Effector memory CD4-positive, alpha-beta T cell (primary cell): ENCODE data around the gene CDC42BPA.

Experiments
- DNase-seq, 3 donors: peaks; one replicate each; pipeline ENCODE4 v3.0.0-alpha.2; 2020
- H3K27ac ChIP-seq: 2 replicates; pipeline ENCODE4 v1.7.0; 2013; ENCODE audit warnings: mild to moderate bottlenecking, low read length, moderate library complexity; ENCODE audit not compliant: insufficient read depth, poor library complexity, severe bottlenecking
- H3K27me3 ChIP-seq: replicated peaks from 2 replicates; pipeline ENCODE4 v1.7.0; 2013; ENCODE audit warnings: mild to moderate bottlenecking, low read length; ENCODE audit not compliant: insufficient read depth, control insufficient read depth, poor library complexity, severe bottlenecking
- H3K36me3 ChIP-seq: 2 replicates; pipeline ENCODE4 v1.7.0; 2013; ENCODE audit warnings: mild to moderate bottlenecking, low read length, moderate library complexity; ENCODE audit not compliant: control insufficient read depth, insufficient read depth
- H3K4me1 ChIP-seq: 2 replicates; pipeline ENCODE4 v1.7.0; 2013; ENCODE audit warnings: low read length, mild to moderate bottlenecking; ENCODE audit not compliant: control insufficient read depth, insufficient read depth, poor library complexity, severe bottlenecking
- H3K4me3 ChIP-seq: 2 replicates; pipeline ENCODE4 v1.7.0; 2013; ENCODE audit warnings: low read length, low read depth, mild to moderate bottlenecking; ENCODE audit not compliant: insufficient read depth, poor library complexity, severe bottlenecking
- H3K9me3 ChIP-seq: 2 replicates; pipeline ENCODE4 v1.7.0; 2013; ENCODE audit warnings: mild to moderate bottlenecking, low read length, moderate library complexity; ENCODE audit not compliant: control insufficient read depth

The CDC42BPA gene

GRCh38 chr1:226974544-226975258 is 343.6 kb downstream of the CDC42BPA start:
- H3K36me3 ChIP-seq = peaks cover 18% of the 10 kb centered on the region
- no peak for DNase-seq
- no peaks in the 10 kb centered on the region for H3K27me3 ChIP-seq
- H3K9me3 ChIP-seq = no peaks in the 10 kb centered on the region
- H3K27ac ChIP-seq = no peak overlapping the region
- H3K4me1 ChIP-seq = no peaks in the 10 kb centered on the region
- no peak overlapping the region for H3K4me3 ChIP-seq

GRCh38 chr1:226973898-226974543 is 344.3 kb downstream of the CDC42BPA start:
- H3K36me3 ChIP-seq = peaks cover 18% of the 10 kb centered on the region
- no peak overlapping the region for H3K27ac ChIP-seq
- no peak for DNase-seq
- H3K4me1 ChIP-seq = no peaks in the 10 kb centered on the region
- H3K9me3 ChIP-seq = no peaks in the 10 kb centered on the region
- H3K27me3 ChIP-seq = no peaks in the 10 kb centered on the region
- H3K4me3 ChIP-seq = no peak overlapping the region

- no peaks in the 10 kb centered on the region for H3K27me3 ChIP-seq
- no peak overlapping the region for H3K27ac ChIP-seq
- no peak for DNase-seq
- no peaks in the 10 kb centered on the region for H3K4me1 ChIP-seq
- H3K4me3 ChIP-seq = no peak overlapping the region
- peaks cover 17% of the 10 kb centered on the region for H3K36me3 ChIP-seq
- no peaks in the 10 kb centered on the region for H3K9me3 ChIP-seq
Observed at GRCh38 chr1:226973371-226973897, 344.9 kb downstream of the CDC42BPA start.

- DNase-seq = no peak
- peaks cover 12% of the 10 kb centered on the region for H3K36me3 ChIP-seq
- no peaks in the 10 kb centered on the region for H3K27me3 ChIP-seq
- H3K27ac ChIP-seq = no peak overlapping the region
- no peaks in the 10 kb centered on the region for H3K9me3 ChIP-seq
- H3K4me3 ChIP-seq = no peak overlapping the region
- no peaks in the 10 kb centered on the region for H3K4me1 ChIP-seq
Observed at GRCh38 chr1:226972931-226973330, 345.4 kb downstream of the CDC42BPA start.

- peaks cover under 1% of the 10 kb centered on the region for H3K36me3 ChIP-seq
- H3K9me3 ChIP-seq = no peaks in the 10 kb centered on the region
- H3K27me3 ChIP-seq = no peaks in the 10 kb centered on the region
- H3K4me3 ChIP-seq = no peak overlapping the region
- DNase-seq = no peak
- no peaks in the 10 kb centered on the region for H3K4me1 ChIP-seq
- H3K27ac ChIP-seq = no peak overlapping the region
Observed at GRCh38 chr1:226971765-226972164, 346.5 kb downstream of the CDC42BPA start.

- H3K27ac ChIP-seq = no peak overlapping the region
- H3K4me1 ChIP-seq = no peaks in the 10 kb centered on the region
- no peaks in the 10 kb centered on the region for H3K27me3 ChIP-seq
- peaks cover 23% of the 10 kb centered on the region for H3K36me3 ChIP-seq
- no peak for DNase-seq
- H3K4me3 ChIP-seq = no peak overlapping the region
- no peaks in the 10 kb centered on the region for H3K9me3 ChIP-seq
Observed at GRCh38 chr1:226967665-226968064, 350.6 kb downstream of the CDC42BPA start.

GRCh38 chr1:226966683-226967082 is 351.6 kb downstream of the CDC42BPA start:
- no peaks in the 10 kb centered on the region for H3K4me1 ChIP-seq
- peaks cover 23% of the 10 kb centered on the region for H3K36me3 ChIP-seq
- no peaks in the 10 kb centered on the region for H3K9me3 ChIP-seq
- H3K27me3 ChIP-seq = no peaks in the 10 kb centered on the region
- H3K27ac ChIP-seq = no peak overlapping the region
- DNase-seq = no peak
- no peak overlapping the region for H3K4me3 ChIP-seq

GRCh38 chr1:226965581-226966440 is 352.5 kb downstream of the CDC42BPA start:
- Histone ChIP-seq H3K27ac (no peak overlapping the region), H3K4me3 (no peak overlapping the region), H3K36me3 (peaks cover 23% of the 10 kb centered on the region), H3K9me3 (no peaks in the 10 kb centered on the region), H3K27me3 (no peaks in the 10 kb centered on the region), H3K4me1 (no peaks in the 10 kb centered on the region)
- no peak for DNase-seq

- H3K4me3 ChIP-seq = no peak overlapping the region
- no peaks in the 10 kb centered on the region for H3K9me3 ChIP-seq
- no peaks in the 10 kb centered on the region for H3K27me3 ChIP-seq
- H3K36me3 ChIP-seq = peaks cover 23% of the 10 kb centered on the region
- no peak for DNase-seq
- no peaks in the 10 kb centered on the region for H3K4me1 ChIP-seq
- no peak overlapping the region for H3K27ac ChIP-seq
Observed at GRCh38 chr1:226964611-226965486, 353.4 kb downstream of the CDC42BPA start.
